22Rv1 (cell line): ENCODE data around the gene PYDC2.

Source experiments
- ZFX ChIP-seq: fragments of 450-650 bp; IDR thresholded peaks from 2 replicates; pipeline ENCODE4 v1.6.1; 2017; ENCODE audit warnings: antibody characterized with exemption, borderline replicate concordance
- TF ChIP-seq, protein P1 (sequence below): fragments of 450-650 bp; IDR thresholded peaks from 2 replicates; pipeline ENCODE4 v1.5.1; 2017; ENCODE audit warnings: mild to moderate bottlenecking

DNA sequence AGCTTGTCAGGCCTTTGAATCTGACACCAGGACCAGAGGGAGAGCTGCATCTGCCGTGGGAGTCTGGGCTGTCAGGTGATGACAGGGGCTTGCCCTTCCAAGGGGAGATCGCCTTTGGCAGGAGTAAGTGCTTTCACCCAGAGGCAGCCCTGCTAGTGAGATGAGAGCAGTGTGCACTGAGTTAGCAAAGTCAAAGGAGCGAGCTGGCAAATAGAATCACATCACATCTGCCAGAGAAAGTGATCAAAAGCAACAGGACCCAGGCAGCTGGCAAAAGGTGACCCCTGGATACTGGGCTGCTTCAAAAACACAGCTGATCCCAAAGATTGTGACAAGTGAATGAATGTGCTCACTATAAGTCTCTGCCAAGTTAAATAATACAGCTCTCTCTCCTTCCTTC lies 36.1 kb upstream of the PYDC2 start:
- TF ChIP-seq, protein P1, sequence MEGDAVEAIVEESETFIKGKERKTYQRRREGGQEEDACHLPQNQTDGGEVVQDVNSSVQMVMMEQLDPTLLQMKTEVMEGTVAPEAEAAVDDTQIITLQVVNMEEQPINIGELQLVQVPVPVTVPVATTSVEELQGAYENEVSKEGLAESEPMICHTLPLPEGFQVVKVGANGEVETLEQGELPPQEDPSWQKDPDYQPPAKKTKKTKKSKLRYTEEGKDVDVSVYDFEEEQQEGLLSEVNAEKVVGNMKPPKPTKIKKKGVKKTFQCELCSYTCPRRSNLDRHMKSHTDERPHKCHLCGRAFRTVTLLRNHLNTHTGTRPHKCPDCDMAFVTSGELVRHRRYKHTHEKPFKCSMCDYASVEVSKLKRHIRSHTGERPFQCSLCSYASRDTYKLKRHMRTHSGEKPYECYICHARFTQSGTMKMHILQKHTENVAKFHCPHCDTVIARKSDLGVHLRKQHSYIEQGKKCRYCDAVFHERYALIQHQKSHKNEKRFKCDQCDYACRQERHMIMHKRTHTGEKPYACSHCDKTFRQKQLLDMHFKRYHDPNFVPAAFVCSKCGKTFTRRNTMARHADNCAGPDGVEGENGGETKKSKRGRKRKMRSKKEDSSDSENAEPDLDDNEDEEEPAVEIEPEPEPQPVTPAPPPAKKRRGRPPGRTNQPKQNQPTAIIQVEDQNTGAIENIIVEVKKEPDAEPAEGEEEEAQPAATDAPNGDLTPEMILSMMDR = no peak
- no peak for TF ChIP-seq ZFX
